IMR-90 (cell line): ENCODE measurements around the gene KLF1. TPM values are rescaled to one million over a fixed set of nuclear protein-coding genes. Genes with fewer than 3 reads are reported as not detected.

Experiments
- ATAC-seq: fragments of 200-7000 bp; cut with Tn5 transposase; 2 replicates; pipeline ENCODE4 v1.9.1; 2020; ENCODE audit warnings: low read depth, mild to moderate bottlenecking, moderate library complexity
- BruUV-seq: library from RNA; stranded (reverse); fragments of 400-500 nt; replicated peaks from 2 replicates; lab custom pipeline; 2021; lab: Mats Ljungman, UMichigan
- CTCF ChIA-PET: fragments of 300-600 bp; formaldehyde crosslinking; extraction: SDS; loops from one replicate; lab custom pipeline; 2021; ENCODE audit warnings: antibody characterized with exemption; lab: Yijun Ruan, JAX
- POLR2A ChIA-PET: fragments of 300-600 bp; sonication (Branson Sonifier 250); formaldehyde crosslinking; loops from one replicate; lab custom pipeline; 2022; ENCODE audit warnings: antibody characterized with exemption; ENCODE audit not compliant: unreplicated experiment; lab: Charles Lee
- DNase-seq: peaks from one replicate; pipeline ENCODE4 v3.0.0; 2013
- H2AFZ ChIP-seq: replicated peaks from 2 replicates; pipeline ENCODE3; 2013; ENCODE audit warnings: low read length, mild to moderate bottlenecking; ENCODE audit not compliant: poor library complexity
- H2AK5ac ChIP-seq: 2 replicates; pipeline ENCODE4 v1.6.1; 2013; ENCODE audit warnings: low read depth, low read length, inconsistent platforms
- H2AK9ac ChIP-seq: replicated peaks from 2 replicates; pipeline ENCODE3; 2013; ENCODE audit warnings: mild to moderate bottlenecking, low read depth, low read length, moderate library complexity; ENCODE audit not compliant: poor library complexity
- H2BK120ac ChIP-seq: 2 replicates; pipeline ENCODE4 v1.6.1; 2013; ENCODE audit warnings: low read depth, low read length, inconsistent platforms
- H2BK15ac ChIP-seq: 3 replicates; pipeline ENCODE4 v1.6.1; 2013; ENCODE audit warnings: low read depth, low read length, inconsistent platforms
- H2BK20ac ChIP-seq: 2 replicates; pipeline ENCODE4 v1.6.1; 2013; ENCODE audit warnings: low read depth, mild to moderate bottlenecking, inconsistent platforms, low read length, moderate library complexity
- H2BK5ac ChIP-seq: 2 replicates; pipeline ENCODE4 v1.6.1; 2013; ENCODE audit warnings: mild to moderate bottlenecking, low read depth, low read length, inconsistent platforms; ENCODE audit not compliant: poor library complexity, severe bottlenecking
- H3K14ac ChIP-seq: replicated peaks from 2 replicates; pipeline ENCODE4 v1.6.1; 2013; ENCODE audit warnings: low read depth, low read length, inconsistent platforms
- H3K18ac ChIP-seq: 2 replicates; pipeline ENCODE4 v1.6.1; 2013; ENCODE audit warnings: low read depth, low read length, control low read depth
- H3K23ac ChIP-seq: 2 replicates; pipeline ENCODE4 v1.6.1; 2013; ENCODE audit warnings: low read depth, low read length, inconsistent platforms
- H3K27ac ChIP-seq: 2 replicates; pipeline ENCODE4 v1.5.1; 2013; ENCODE audit warnings: mild to moderate bottlenecking, control low read depth, low read length; ENCODE audit not compliant: insufficient read depth
- H3K27me3 ChIP-seq: 2 replicates; pipeline ENCODE4 v1.6.1; 2013; ENCODE audit warnings: low read length; ENCODE audit not compliant: control insufficient read depth, insufficient read depth
- H3K36me3 ChIP-seq: 2 replicates; pipeline ENCODE4 v1.6.1; 2013; ENCODE audit warnings: low read length, mixed read lengths; ENCODE audit not compliant: control insufficient read depth, insufficient read depth
- H3K4ac ChIP-seq: 2 replicates; pipeline ENCODE4 v1.6.1; 2013; ENCODE audit warnings: low read depth, low read length, inconsistent platforms
- H3K4me1 ChIP-seq: 2 replicates; pipeline ENCODE4 v1.6.1; 2013; ENCODE audit warnings: low read length, mixed read lengths; ENCODE audit not compliant: control insufficient read depth, insufficient read depth
- H3K4me2 ChIP-seq: 2 replicates; pipeline ENCODE4 v1.6.1; 2013; ENCODE audit warnings: low read depth, mild to moderate bottlenecking, control low read depth, low read length, moderate library complexity
- H3K4me3 ChIP-seq: 2 replicates; pipeline ENCODE4 v1.5.1; 2013; ENCODE audit warnings: low read depth, mild to moderate bottlenecking, control low read depth, low read length, moderate library complexity; ENCODE audit not compliant: insufficient read depth
- H3K56ac ChIP-seq: 2 replicates; pipeline ENCODE4 v1.6.1; 2013; ENCODE audit warnings: low read length, inconsistent platforms; ENCODE audit not compliant: insufficient read depth; ENCODE audit errors: extremely low read depth
- H3K79me1 ChIP-seq, 2 experiments: 2 replicates each; pipeline ENCODE4 v1.6.1; 2013; ENCODE audit warnings: low read length in 2 of 2, inconsistent platforms in 1 of 2, low read depth in 1 of 2
- H3K9ac ChIP-seq: 2 replicates; pipeline ENCODE4 v1.6.1; 2013; ENCODE audit warnings: low read depth, low read length, control low read depth
- H3K9me1 ChIP-seq: 2 replicates; pipeline ENCODE4 v1.6.1; 2013; ENCODE audit warnings: low read length, inconsistent platforms; ENCODE audit not compliant: insufficient read depth
- H3K9me3 ChIP-seq: 2 replicates; pipeline ENCODE4 v1.6.1; 2013; ENCODE audit warnings: low read length; ENCODE audit not compliant: control insufficient read depth, insufficient read depth
- H4K20me1 ChIP-seq: 2 replicates; pipeline ENCODE4 v1.6.1; 2013; ENCODE audit warnings: low read length, inconsistent platforms; ENCODE audit not compliant: insufficient read depth
- H4K5ac ChIP-seq: 2 replicates; pipeline ENCODE4 v1.6.1; 2013; ENCODE audit warnings: mild to moderate bottlenecking, low read depth, low read length, control low read depth
- H4K8ac ChIP-seq, 2 experiments: 2 replicates each; pipeline ENCODE4 v1.6.1; 2013; ENCODE audit warnings: low read depth in 2 of 2, low read length in 2 of 2, control low read depth in 1 of 2, inconsistent platforms in 1 of 2
- H4K91ac ChIP-seq: 2 replicates; pipeline ENCODE4 v1.6.1; 2013; ENCODE audit warnings: low read depth, low read length, inconsistent platforms; ENCODE audit not compliant: insufficient read depth
- BHLHE40 ChIP-seq: fragments of 150-350 bp; IDR thresholded peaks from 2 replicates; pipeline ENCODE4 v1.6.1; 2016; ENCODE audit warnings: mild to moderate bottlenecking, low read depth, low read length
- CEBPB ChIP-seq: IDR thresholded peaks from 2 replicates; pipeline ENCODE4 v1.6.1; 2012; ENCODE audit warnings: low read depth, low read length, improper control_type of control experiment
- CHD1 ChIP-seq: IDR thresholded peaks from 2 replicates; pipeline ENCODE4 v1.6.1; 2012; ENCODE audit warnings: low read depth, low read length, improper control_type of control experiment
- CTCF ChIP-seq: conservative IDR thresholded peaks from 2 replicates; pipeline ENCODE4 v1.5.1; 2012; ENCODE audit warnings: mild to moderate bottlenecking, low read depth, low read length, improper control_type of control experiment
- ELK1 ChIP-seq: fragments of 150-350 bp; IDR thresholded peaks from 2 replicates; pipeline ENCODE4 v1.6.1; 2016; ENCODE audit warnings: low read depth, mild to moderate bottlenecking, low read length, moderate library complexity, borderline replicate concordance
- FOS ChIP-seq: fragments of 150-350 bp; IDR thresholded peaks from 2 replicates; pipeline ENCODE4 v1.6.1; 2016; ENCODE audit warnings: low read depth, low read length
- MAFK ChIP-seq: IDR thresholded peaks from 2 replicates; pipeline ENCODE4 v1.6.1; 2012; ENCODE audit warnings: low read depth, low read length, improper control_type of control experiment
- MXI1 ChIP-seq: IDR thresholded peaks from 2 replicates; pipeline ENCODE4 v1.6.1; 2012; ENCODE audit warnings: low read depth, mild to moderate bottlenecking, low read length, moderate library complexity, borderline replicate concordance
- NFE2L2 ChIP-seq: fragments of 150-350 bp; IDR thresholded peaks from 2 replicates; pipeline ENCODE4 v1.6.1; 2016; ENCODE audit warnings: low read depth, mild to moderate bottlenecking, low read length
- POLR2A ChIP-seq: IDR thresholded peaks from 2 replicates; pipeline ENCODE4 v1.6.1; 2012; ENCODE audit warnings: mild to moderate bottlenecking, low read depth, low read length
- RAD21 ChIP-seq: IDR thresholded peaks from 2 replicates; pipeline ENCODE4 v1.6.1; 2012; ENCODE audit warnings: low read length, improper control_type of control experiment
- RCOR1 ChIP-seq: IDR thresholded peaks from 2 replicates; pipeline ENCODE4 v1.6.1; 2012; ENCODE audit warnings: mild to moderate bottlenecking, low read length, improper control_type of control experiment; ENCODE audit not compliant: insufficient replicate concordance
- RFX5 ChIP-seq: IDR thresholded peaks from 2 replicates; pipeline ENCODE4 v1.8.0; 2012; ENCODE audit warnings: low read depth, mild to moderate bottlenecking, low read length, moderate library complexity
- SMC3 ChIP-seq: fragments of 150-350 bp; IDR thresholded peaks from 2 replicates; pipeline ENCODE4 v1.6.1; 2016; ENCODE audit warnings: low read depth, mild to moderate bottlenecking, antibody characterized with exemption, low read length, moderate library complexity
- USF2 ChIP-seq: fragments of 150-350 bp; IDR thresholded peaks from 2 replicates; pipeline ENCODE4 v1.6.1; 2017; ENCODE audit warnings: mild to moderate bottlenecking, antibody characterized with exemption, low read length, low read depth
- WGBS, 2 experiments: methylation state at CpG; one replicate each; pipeline versions ENCODE4 v1.1.5 to v1.1.7; 2013; ENCODE audit warnings: missing lambda C conversion rate in 2 of 2; ENCODE audit not compliant: insufficient read length in 1 of 2; ENCODE audit errors: extremely low coverage in 2 of 2; 5-methylcytosine and 5-hydroxymethylcytosine counted together
- dilution Hi-C: fragments of 300-500 bp; cut with HindIII; formaldehyde crosslinking; loops from one replicate; pipeline ENCODE4 v1.14.3; 2018; ENCODE audit warnings: low sequenced_read_pairs; ENCODE audit not compliant: unreplicated experiment
- in situ Hi-C: fragments of 300-500 bp; cut with MboI; formaldehyde crosslinking; loops from 3 replicates; pipeline ENCODE4 v1.14.3; 2019; ENCODE audit warnings: low sequenced_read_pairs, inconsistent platforms, mixed read lengths
- intact Hi-C: fragments of 100-400 bp; cut with micrococcal nuclease; formaldehyde crosslinking; loops from 2 replicates; pipeline ENCODE4 v1.10.0; 2022
- polyA plus RNA-seq, 3 experiments: library from polyadenylated mRNA; depleted of rRNA; stranded (reverse); fragments of >200 nt; gene quantifications; 2 replicates each; pipeline ENCODE4 v1.2.3, GENCODE V29; 2012; ENCODE audit warnings: low replicate concordance in 1 of 3
- total RNA-seq: library from RNA; depleted of rRNA; stranded (reverse); fragments of >200 nt; gene quantifications from 2 replicates; pipeline ENCODE4 v1.2.3, GENCODE V29; 2012

The KLF1 gene
- total and polyA plus RNA-seq, 2 of the 4 experiments (the other 2 are of a cell fraction) = not detected

GRCh38 chr19:12888006-12888603 is 1.1 kb upstream of the KLF1 start:
- POLR2A ChIA-PET = no interaction called here
- no CpG with 5 or more reads among the region's 5 CpGs for WGBS, 2 experiments

More at GRCh38 chr19:12888006-12888603, 1.1 kb upstream of the KLF1 start:
- Histone ChIP-seq H3K18ac (no peak overlapping the region), H3K36me3 (no peaks in the 10 kb centered on the region), H2AFZ (no peak overlapping the region), H2BK120ac (no peak overlapping the region), H3K14ac (no peak overlapping the region), H2AK9ac (no peak overlapping the region), H3K9me3 (peaks cover 13% of the 10 kb centered on the region), H4K20me1 (no peaks in the 10 kb centered on the region), H3K27ac (no peak overlapping the region), H3K4me3 (no peak overlapping the region), H3K4me2 (no peak overlapping the region), H2BK5ac (no peak overlapping the region), H2BK20ac (no peak overlapping the region), H3K9ac (no peak overlapping the region), H3K4me1 (peaks cover 8% of the 10 kb centered on the region), H2AK5ac (no peak overlapping the region), H3K9me1 (no peaks in the 10 kb centered on the region), H3K79me1 (peaks cover 10 to 12% of the 10 kb centered on the region in 2 experiments; a peak in 3 of 4 replicates), H3K4ac (no peak overlapping the region), H4K8ac (no peak overlapping the region), H3K23ac (no peak overlapping the region), H4K91ac (no peak overlapping the region), H4K5ac (no peak overlapping the region), H3K56ac (no peak overlapping the region), H3K27me3 (peaks cover 40% of the 10 kb centered on the region), H2BK15ac (no peak overlapping the region)
- ATAC-seq = no peak
- BruUV-seq = no TSS peak
- TF ChIP-seq BHLHE40 = no peak
- TF ChIP-seq MXI1 = no peak
- no peak for TF ChIP-seq ELK1
- no peak for TF ChIP-seq RAD21
- no peak for TF ChIP-seq RFX5
- TF ChIP-seq SMC3 = no peak
- TF ChIP-seq CEBPB = no peak
- TF ChIP-seq FOS = no peak
- TF ChIP-seq CTCF = no peak
- no peak for TF ChIP-seq NFE2L2
- no peak for TF ChIP-seq POLR2A
- no peak for TF ChIP-seq CHD1
- TF ChIP-seq USF2 = no peak
- TF ChIP-seq RCOR1 = no peak
- no peak for TF ChIP-seq MAFK
- dilution Hi-C loops = no loop called here
- in situ Hi-C loops = no loop called here
- intact Hi-C loops = no loop called here
- DNase-seq = no peak
- CTCF ChIA-PET = no interaction called here
